ENCODE data around the gene CCDC159.
"Not testable (repeated sequence)": the region's sequence is repeated elsewhere in the genome, so short reads cannot be mapped to it uniquely, and the experiment has no call there.

CCDC159 gene

GRCh38 chr19:11338569-11339253 is 7.6 kb upstream of the CCDC159 start:
- DNase-seq = no peak

DNA sequence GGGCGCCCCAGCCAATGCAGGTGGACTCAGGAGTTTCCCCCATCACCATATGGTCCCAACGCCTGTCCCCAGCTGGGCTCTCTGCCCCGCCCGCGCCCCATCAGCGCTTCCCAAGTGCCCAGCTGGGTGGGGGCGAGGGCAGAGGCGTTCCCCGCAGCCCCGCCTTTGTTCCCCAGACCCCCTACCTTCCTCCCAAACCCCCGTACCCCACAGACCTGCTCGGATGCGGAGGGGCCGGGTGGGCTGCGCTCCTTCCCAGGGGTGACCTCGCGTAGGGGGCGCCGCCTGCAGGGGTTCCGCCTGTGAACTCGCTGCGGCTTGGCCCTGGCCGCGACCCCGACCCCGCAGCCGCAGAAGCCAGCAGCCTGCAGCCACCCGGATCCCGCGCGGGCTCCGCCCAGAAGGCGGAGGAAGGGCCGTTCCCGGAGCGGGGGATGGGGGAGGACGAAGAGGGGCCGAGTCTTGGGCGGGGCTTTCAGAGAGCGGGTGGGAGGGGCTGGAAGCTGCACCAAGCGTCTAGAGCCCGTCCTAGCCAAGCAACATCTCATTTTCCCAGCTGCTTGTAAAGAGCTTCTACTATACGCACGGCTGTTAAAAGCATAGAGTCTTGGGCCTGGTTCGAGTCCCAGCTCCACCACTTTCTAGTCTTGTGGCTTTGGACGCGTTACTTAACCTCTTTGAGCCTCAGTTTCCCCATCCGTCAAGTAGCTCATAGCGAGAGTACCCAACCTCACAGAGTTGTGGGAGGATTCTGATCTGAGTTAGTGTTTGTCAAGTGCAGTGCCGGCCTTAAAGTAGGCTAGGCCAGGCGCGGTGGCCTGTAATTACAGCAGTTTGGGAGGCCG is 6.8 kb upstream of the CCDC159 start, which contains the start of gene RAB3D:
TSS of gene RAB3D (minus strand) at position 404 of the 845 bp plus-strand sequence. CDS start 2,258 bp downstream, outside the sequence.
- DNase-seq = peak; percentile 92 to 94

GRCh38 chr19:11340099-11340467 is 6.2 kb upstream of the CCDC159 start:
- not testable (repeated sequence) for DNase-seq

DNA sequence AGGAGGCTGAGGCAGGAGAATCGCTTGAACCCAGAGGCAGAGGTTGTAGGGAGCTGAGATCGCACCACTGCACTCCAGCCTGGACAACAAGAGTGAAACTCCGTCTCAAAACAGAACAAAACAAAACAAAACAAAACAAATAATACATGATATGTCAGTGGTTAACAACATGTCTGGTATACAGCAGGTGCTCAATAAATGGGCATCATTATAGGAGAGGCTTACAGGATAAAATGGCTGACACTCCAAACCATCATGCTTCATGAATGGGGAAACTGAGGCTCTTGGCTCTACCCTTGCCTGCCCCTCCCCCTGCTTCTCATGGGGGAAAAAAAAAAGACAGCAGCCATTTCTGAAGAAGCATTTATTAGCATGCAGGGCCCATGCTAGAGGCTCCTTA is 3.9 kb upstream of the CCDC159 start:
- DNase-seq = no peak

DNA sequence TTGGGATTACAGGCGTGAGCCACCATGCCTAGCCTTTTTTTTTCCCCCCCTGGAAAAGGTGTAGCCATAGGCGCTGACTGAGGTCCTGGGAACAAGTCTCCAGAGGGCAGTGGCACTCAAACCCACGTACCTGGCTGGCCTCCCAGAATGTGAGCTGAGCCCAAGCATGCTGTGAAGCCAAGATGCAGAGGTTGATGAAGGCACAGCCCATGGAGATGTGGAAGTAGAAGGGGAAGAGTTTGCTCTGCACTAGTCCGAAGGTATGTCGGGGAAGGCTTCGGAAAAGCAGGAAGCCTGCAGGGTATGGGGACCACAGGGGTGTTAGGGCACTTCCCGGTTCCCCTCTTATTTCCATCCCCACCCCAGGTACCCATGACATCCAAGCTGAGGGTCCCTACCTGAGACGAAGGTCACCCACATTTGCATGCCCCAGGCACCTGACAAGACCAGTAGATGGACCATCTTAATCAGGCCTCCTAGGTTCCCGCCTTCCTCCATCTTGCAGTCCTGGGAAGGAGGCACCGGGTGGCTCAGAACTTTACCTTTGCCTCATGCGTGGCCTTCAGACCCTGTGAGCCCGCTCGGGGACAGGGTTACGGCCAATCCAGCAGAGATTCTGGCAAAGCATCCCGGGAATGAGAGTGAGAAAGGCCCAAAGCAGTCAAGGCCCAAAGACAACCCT is 1.1 kb upstream of the CCDC159 start:
- DNase-seq = no peak

GRCh38 chr19:11347546-11348039 is 1.3 kb downstream of the CCDC159 start:
- no peak for DNase-seq

- DNase-seq = no peak
Measured at GRCh38 chr19:11349171-11349570, 2.9 kb downstream of the CCDC159 start.

DNA sequence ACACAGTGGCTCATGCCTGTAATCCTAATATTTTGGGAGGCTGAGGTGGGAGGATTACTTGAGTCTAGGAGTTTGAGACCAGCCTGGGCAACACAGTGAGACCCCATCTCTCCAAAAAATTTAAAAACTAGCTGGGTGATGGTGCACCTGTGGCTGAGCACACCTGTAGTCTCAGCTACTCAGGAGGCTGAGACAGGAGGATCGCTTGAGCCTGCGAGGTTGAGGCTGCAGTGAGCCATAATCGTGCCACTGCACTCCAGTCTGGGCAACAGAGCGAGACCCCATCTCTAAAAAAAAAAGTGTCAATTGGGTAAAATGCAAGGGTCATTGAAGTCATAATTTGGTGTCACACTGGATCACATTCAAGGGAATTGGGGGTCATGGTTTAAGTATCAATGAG is 7.8 kb downstream of the CCDC159 start:
- not testable (repeated sequence) for DNase-seq

- DNase-seq = peak; percentile 88 to 89
Measured at GRCh38 chr19:11355160-11356073, 9.1 kb downstream of the CCDC159 start, which contains the start of gene PLPPR2. Gene PLPPR2 (plus strand): TSS chr19:11355432. CDS start chr19:11357674, 2,242 bp downstream.

GRCh38 chr19:11356074-11356397 is 9.7 kb downstream of the CCDC159 start:
- DNase-seq = no peak

GRCh38 chr19:11356676-11357550 is 10.6 kb downstream of the CCDC159 start:
- no peak for DNase-seq

- no peak for DNase-seq
Measured at GRCh38 chr19:11359421-11359820, 13.1 kb downstream of the CCDC159 start.

- DNase-seq = peak; percentile 32 to 50
Measured at GRCh38 chr19:11361037-11361770, 14.9 kb downstream of the CCDC159 start.

- DNase-seq = no peak
Measured at GRCh38 chr19:11361771-11362731, 15.7 kb downstream of the CCDC159 start.

DNA sequence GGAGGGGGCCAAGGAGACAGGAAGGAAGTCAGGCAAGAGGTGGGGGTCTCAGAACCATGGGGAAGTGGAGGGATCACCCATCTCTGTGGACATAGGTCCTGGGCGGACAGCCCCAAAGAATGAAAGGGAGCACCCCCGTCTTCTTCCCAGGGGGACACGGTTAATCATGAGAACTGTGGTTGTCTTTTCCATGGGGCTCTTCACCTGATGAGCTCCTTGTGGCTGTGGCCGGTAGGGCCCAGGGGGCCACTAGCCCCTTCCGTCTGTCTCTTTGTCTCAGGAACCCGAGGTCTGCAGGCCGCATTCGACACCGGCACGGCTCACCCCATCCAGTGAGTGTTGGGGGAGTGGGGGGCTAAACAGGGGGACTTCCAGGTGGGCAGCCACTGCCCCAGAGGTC is 17.6 kb downstream of the CCDC159 start:
- DNase-seq = no peak

- DNase-seq = no peak
Measured at GRCh38 chr19:11364296-11364904, 18.1 kb downstream of the CCDC159 start.

GRCh38 chr19:11364935-11365334 is 18.6 kb downstream of the CCDC159 start:
- DNase-seq = no peak

- no peak for DNase-seq
Measured at GRCh38 chr19:11365557-11366117, 19.3 kb downstream of the CCDC159 start.

Measured in activated CD4-positive, alpha-beta T cell treated with anti-CD3 and anti-CD28 coated beads, Interleukin-2, amount 50 U/mL, for 48 hours (primary cell).